DLD1 (cell line): ENCODE results near the gene SLC2A4.

Experiments used
- in situ Hi-C: cut with HindIII; loops from 2 replicates; pipeline ENCODE4 v1.10.0; 2017; ENCODE audit warnings: low sequenced_read_pairs

The SLC2A4 gene

DNA sequence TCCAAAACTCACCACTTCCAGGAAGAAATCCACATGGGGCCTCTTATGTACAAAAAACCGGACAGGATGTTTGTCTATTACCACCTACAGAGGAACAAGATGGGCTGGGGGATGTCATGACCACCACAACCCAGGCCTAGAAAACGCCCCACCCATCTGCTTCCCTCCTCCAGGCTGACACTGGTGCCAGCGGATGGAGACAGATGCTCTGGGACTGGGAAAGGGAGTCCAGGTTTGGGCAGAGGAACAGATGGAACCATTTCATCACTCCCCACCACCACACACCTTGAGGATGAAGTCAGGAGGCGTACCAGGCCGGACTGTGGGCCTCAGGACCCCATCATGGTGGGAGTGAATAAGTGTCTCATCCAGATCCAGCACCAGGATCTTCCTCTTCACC lies 34.7 kb upstream of the SLC2A4 start:
- in situ Hi-C loops, result no loop called here

DNA sequence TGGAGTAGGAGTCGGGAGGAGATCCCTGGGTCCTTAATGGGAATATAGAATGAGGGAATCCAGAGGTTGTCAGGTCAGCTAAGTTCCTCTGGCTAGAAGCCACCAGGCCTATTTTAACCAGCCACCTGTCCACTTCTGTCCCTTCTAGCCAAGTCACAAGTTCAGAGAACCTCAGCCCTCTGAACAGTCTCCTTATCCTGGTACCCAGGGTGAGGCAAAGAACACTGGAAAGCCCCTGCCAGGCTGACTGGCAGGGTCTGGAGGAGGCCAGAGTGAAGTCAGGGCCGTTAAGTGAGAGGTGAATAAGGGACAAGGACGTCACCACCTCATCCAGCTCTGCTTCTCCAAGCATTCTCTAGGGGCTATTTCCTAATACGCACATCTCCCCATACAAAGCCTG lies 32.7 kb upstream of the SLC2A4 start:
- in situ Hi-C loops, result no loop called here

DNA sequence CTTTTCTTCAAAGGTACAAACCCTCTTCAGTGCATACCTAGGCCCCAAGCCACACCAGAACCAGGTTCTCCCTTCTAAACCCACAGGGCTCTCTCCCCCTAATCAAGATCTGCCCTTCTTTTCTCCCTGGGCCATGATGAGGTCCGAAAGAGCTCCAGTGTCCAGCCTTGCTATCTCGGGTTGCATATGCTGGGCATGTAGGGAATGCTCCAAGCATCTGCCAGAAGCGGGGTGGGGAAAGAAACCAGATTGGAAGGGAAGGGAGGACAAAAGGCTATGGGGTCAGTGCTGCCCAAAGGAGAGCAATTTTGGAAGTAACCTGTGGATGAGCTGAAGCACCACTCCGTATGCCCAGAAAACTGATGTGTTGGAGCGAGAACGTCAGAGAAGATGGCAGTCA lies 32.3 kb upstream of the SLC2A4 start:
- in situ Hi-C loops, result no loop called here

DNA sequence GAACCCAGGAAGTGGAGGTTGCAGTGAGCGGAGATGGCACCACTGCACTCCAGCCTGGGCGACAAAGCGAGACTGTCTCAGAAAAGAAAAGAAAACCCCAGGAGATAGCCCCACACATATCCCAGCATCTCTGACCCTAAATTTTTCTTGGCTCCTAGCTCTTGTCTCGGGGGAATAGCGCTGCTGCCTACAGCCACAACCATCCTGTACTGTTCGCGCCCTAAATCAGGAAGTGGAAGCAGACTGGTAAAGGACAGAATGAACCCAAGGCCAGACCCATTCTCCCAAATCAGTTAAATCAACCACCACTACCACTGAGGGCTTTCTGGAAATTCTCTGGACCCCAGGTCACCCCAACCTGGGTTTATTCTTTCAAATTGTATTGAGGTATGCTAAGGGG lies 31.7 kb upstream of the SLC2A4 start:
- in situ Hi-C loops, result no loop called here

DNA sequence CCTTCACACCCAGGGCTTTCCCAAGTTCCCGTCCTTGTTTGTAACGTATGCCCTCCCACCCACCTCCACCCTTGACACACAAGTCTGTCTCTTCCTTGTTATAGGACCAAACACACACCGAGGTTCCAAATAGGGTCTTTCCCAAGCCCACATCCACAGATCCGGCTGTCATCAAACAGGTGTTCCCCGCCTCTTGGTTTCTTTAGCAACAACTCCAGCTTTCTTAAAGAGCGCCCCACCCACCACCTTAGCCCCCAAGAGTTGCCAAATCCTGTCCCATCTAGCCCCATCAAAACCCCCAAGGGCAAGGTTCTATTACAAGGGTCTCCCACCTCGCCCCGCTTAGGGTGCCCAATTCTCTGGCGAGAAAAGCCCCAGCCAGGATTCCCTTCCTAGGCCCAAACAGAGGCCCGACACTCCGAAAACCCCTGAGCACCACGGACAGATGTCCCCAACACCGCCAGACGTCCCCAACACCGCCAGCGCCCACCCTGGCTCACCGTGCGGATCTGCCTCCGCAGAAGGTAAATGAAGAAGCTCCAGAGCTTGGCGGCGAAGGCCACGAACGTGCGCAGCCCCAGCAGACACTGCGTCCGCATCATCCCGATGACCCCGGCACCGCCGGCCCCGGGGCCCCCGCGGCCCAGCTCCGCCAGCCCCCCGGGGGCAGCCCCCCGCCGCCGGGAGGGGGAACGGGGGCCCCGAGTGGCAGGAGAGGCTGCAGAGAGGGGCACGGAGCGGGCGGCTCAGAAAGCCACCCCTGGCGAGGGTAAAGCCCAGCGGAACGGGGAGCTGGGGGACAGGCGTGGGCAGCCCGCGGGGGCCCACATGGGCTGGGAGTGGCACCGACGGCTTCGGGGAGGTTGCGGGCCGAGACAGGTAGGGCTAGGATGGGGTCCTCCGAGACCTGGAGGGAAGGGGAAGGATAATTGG lies 30.6 kb upstream of the SLC2A4 start:
- in situ Hi-C loops, result no loop called here

DNA sequence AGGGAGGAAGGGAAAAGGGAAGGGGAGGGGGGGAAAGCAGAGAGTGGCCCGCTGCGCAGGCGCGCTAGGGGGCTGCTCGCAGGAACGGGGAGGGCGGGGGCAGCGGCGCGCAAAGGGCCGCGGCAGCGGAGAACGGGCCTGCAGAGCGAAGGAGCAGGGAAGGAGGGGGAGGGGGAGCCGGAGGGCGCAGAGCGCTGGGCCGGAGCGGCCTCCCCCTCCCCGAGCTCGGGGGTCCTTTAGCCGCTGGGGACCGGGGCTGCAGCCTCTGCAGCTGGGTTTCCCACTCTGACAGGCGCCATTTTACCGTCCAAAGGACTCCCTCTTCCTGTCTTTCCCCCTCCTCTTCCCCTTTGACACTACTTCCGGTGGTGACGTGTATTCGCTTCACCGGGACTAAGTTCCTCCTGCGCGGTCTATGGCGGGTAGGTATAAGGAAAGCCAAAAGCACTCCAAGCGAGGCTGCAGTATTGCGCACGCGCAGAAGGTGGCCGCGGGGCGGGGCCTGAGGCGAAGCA lies 29.8 kb upstream of the SLC2A4 start, which contains the start of gene CTDNEP1:
Gene CTDNEP1, minus strand, starts transcription at position 74 of the 515 bp plus-strand sequence. CDS start 438 bp downstream, outside the sequence.
- in situ Hi-C loops, result no loop called here

DNA sequence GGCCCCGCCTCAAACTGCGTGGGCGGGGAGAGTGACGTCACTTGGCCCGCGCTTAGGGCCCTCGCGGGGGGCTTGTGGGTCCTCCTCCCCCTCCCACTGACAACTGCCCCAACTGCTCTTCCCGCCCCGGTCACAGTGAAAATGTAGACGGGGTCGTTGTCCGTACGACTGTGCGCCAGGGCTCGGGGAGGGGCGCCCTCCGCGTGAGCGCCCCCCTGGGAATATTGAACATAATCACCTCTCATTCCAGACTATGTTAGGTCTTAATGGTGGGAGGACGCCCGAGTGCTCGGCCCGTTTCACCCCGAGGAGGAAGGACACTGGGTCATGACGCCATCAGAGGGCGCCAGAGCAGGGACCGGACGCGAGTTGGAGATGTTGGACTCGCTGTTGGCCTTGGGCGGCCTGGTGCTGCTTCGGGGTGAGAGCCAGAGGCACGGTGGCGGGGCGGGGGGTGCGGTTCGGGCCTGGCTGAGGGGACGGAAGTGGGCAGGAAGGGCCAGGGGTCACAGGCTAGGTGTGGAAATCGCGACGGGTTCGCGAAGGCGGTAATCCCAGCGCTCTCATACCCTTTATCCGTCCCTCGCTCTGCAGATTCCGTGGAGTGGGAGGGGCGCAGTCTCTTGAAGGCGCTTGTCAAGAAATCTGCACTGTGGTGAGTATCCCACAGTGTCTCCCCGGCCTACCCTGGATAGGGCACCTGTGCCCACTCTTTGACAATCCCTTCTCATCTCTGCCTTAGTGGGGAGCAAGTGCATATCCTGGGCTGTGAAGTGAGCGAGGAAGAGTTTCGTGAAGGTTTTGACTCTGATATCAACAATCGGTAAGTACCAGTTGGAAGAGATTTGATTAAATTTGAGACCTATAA lies 29.1 kb upstream of the SLC2A4 start, which contains the start of gene ELP5:
Gene ELP5, plus strand, starts transcription at position 40 of the 868 bp plus-strand sequence. Its CDS starts 336 bp downstream, at position 376.
- in situ Hi-C loops, result no loop called here

DNA sequence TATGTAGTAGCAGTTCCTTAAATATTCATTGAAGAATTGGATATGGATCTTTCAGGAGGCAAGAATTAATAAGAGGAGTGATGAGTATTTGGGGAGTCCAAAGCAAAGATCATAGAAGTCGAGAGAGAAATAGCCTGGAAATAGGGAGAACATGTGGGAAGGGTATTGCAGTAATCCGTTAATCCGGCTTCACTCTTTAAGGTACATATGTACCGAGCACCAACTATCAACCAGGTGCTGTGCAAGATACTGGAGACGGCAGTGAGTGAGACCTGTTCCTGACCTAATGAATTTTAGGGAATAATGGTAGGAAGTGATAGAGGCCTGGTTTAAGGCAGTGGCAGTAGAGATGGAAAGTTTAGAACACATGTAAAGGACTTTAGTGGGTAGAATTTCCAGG lies 28.4 kb upstream of the SLC2A4 start:
- in situ Hi-C loops, result no loop called here

DNA sequence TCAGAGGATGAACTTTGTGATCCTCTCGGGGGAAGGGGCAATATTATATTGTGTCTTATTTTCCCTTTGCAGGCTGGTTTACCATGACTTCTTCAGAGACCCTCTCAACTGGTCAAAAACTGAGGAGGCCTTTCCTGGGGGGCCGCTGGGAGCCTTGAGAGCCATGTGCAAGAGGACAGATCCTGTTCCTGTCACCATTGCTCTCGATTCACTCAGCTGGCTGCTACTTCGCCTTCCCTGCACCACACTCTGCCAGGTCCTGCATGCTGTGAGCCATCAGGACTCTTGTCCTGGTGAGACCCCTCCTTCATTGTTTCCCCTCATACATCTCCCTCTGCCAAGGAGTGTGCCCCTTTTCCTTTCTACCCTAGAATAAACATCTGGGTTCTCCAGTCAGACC lies 27.0 kb upstream of the SLC2A4 start:
- in situ Hi-C loops, result no loop called here

DNA sequence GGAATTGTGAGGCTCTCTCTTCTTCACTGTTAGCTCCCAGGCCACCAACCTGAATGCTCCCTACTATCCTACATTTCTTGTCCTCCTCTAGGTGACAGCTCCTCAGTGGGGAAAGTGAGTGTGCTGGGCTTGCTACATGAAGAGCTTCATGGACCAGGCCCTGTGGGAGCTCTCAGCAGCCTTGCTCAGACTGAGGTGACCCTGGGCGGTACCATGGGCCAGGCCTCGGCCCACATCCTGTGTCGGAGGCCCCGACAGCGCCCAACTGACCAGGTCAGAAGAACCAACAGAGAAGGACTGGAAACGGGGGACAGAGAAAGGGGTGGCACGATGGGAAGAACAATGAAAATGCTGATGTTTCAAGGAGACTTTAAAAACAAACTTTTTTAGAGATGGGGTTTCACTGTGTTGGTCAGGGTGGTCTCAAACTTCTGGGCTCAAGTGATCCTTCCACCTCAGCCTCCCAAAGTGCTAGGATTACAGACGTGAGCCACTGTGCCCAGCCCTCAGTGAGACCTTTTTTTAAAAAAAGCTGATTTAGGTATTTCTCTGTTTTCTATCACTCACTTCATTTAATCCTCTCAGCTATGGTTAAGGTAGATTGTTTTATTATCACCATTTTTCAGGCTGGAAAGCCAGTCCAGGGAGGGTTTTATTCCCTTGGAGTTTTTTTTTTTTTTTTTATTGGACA lies 24.6 kb upstream of the SLC2A4 start:
- in situ Hi-C loops, result no loop called here

DNA sequence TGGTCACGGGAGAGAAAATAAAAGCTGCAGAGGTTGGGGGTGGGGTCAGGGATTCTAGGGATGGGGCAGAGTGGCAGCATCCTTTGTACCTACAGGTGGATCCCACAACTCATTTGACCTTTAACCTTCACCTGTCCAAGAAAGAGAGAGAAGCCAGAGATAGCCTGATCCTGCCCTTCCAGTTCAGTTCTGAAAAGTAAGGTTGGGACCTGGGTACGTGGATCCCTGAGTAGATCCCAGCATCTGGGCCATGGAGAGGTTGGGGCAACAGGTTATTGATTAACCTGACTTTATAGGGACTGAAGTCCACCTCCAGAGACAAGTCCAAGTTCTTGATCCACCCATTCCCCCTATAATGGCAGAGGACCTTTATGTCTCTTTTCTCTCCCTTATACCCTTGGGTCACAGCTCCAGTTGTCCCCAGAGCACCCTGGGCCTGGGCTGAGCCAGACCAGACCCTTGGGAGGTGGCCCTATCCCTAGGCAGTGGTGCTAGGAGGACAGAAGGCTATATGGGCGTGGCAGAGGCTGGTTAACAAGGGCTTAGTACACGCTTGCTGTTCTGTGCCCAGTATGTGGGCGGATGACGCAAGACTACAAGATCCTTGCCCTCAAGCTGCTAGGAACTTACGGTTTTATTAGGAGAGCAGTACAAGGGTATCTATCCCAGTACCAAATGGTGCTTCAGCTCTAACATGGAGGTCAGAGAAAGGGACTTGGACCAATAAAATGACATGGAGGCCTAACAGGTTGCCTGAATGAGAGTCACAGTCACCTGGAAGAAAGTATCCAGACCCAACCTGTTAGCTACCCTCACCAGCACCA lies 22.6 kb upstream of the SLC2A4 start:
- in situ Hi-C loops, result no loop called here

DNA sequence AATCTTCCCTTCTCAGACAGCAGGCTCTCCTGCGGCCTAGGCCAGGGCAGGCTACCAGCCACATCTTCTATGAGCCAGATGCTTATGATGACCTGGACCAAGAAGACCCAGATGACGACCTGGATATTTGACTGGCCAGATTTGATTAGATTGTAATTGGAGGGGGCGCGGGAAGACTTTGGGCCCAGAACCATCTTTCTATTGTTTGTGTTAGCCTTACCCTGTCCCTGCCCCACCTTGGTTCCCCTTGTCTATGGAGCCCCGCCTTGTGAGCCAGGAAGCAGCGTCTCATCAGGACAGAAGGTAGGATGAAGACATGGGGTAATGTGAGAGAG lies 22.0 kb upstream of the SLC2A4 start:
- in situ Hi-C loops, result no loop called here

DNA sequence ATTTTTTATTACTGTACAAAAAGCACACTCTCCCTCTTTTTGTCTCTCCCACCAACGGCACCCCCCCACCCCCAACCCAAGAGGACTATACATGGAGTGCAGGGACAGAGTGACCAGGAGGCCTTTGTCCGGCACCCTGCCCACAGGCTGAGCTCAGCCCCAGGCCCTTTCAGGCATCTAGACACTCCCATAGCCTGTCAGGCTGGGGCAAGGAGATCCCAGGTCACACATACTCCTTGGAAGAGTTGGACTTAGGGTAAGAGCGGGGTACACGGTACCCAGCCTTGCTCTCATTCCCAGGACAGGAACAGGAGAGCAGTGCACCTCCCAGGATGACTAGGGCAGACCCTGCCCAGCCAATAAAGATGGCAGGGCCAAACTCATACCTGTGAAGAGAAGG lies 21.4 kb upstream of the SLC2A4 start:
- in situ Hi-C loops, result no loop called here

DNA sequence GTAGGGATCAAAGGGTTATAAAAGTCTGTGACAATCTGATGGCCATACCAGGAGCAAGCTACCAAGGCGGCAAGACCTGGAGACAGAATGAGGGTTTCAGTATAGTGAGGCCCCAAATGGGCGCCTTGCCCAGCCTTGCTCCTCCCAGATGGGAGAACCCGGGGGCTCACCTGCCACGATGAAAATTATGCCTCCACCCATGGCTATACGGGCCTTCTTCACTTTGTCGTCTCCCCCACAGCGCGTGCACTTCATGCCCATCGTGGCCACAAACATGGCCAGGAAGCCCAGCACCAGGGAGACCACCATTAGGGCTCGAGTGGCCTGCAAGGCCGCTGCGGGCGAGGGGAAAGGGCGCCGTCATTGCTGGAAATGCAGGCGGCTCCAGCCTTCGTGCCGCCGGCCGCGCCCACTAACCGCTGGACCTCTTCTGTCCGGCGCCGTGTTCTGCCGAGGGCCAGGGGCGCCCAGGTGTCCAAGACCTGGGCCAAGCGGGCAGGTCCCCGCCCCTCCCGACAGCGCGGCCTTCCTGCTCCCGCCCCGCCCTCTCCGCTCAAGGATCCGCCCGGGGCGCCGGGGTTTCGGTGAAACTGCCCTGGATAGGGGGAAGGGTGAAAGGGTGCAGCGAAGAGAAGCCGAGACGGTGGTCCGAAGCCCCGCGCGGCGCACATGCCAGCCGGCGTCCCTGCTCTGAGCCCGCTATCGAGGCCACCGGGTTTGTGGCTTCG lies 20.7 kb upstream of the SLC2A4 start:
- in situ Hi-C loops, result no loop called here

DNA sequence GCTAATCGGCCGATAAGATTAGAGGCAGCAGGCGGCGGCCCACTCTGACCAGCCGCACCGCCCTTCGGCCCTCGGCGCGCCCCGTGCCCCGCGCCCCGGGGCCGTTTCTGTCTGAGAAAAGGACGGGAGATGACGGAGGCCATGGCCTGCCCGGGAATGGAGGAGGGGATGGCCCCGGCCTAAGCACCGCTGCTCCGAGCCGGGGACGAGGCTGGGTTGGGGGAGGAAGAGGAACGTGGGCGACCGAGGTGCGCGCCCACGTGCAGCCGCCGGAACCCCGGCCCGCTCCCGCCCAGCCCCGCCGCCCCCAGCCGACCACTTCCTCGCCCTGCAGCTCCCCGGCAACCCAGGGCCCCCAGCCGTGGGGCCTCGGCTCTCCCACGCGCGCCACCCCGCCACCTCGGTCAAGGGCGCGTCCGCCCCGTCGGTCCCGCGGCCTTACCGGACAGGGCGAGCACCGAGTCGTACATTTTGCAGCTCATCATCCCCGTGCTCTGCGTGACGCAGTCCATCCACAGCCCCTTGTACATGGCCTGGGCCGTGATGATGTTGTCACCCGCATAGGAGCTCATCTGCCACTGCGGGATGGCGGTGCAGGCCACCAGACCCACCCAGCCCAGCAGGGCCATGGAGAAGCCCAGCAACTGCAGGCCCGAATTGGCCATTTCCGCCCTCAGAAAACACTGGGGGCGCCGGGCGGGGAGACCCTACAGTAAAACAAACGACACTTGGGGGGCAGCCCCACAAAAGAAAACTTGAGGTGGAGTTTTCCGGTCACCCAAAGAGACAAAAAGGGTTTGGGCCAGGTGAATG lies 19.9 kb upstream of the SLC2A4 start:
- in situ Hi-C loops, result no loop called here

DNA sequence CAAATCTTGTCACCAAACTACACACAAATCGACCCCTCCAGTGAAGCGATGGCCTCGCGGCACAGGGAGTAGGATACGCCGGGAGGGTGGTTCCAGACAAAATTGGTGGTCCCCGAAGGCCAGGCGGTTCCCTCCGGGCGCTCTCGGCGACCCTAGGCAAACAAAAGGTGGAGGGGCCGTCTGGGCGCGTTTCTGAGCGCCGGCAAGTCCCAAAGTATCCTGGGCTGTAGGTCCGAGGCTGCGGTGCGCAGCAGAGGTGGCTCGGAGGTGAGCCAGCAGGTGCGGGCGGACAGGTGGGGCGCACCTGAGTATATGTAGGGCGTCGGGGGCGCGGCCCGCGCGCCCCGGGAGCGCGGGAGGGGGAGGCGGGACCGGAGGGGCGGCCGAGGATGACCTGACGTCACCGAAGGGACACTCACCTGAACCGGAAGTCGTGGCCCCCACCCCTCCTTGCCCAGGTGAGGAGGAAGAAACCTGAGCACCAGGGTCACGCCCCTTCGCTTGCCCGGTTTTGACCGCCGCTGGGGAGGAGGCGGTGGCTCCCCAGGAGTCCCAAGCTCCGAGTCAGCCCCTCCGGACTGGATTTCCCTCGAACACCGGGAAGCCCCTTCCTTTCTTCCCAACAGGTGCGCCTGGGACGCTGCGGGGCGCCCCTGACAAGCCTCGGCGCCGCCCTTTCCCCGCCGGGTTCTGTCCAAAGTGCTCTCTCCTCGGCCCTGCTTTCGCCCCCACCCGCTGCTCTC lies 19.2 kb upstream of the SLC2A4 start, which contains the start of gene CLDN7:
Gene CLDN7, minus strand, starts transcription at position 287 of the 743 bp plus-strand sequence. CDS start 435 bp downstream, outside the sequence.
- in situ Hi-C loops, result no loop called here

DNA sequence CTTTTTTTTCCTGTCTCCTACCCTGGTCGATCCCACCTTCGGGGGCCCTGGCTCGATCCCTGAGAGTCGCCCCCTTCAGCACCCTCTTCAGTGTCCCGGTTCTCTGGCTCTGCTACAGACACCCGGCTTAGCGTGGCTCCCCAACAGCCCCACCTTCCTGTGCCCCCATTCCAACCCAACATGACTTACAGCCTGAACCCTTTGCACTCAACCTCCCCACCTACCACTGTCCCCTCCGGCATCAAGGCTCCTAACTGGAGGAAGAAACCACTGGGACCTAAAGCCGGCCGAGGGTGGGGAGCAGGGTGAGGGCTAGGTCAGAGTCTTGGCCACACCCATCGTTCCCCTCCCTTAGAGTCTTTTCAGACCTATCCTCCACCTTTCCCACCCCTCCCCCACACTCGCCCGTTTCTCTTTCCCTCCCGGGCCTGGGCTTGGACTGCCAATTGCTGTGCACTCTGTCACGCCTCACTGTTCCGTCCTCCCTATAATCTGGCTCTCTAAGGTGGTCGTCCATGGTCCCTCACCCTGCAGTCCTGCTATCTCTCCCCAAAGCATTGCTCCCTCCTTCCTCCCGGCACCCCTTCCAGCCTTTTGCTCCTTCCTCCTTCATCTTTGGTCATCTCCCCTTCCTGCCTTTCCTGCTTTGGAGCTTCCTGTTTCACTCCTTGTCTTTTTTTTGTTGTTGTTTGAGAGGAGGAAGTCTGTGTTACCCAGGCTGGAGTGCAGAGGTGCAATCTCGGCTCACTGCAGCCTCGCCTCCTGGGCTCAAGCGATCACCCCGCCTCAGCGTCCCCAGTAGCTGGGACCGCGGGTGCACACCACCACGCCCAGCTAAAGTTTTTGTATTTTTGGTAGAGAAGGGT lies 18.4 kb upstream of the SLC2A4 start:
- in situ Hi-C loops, result no loop called here
